ENCODE results near the gene GDA. TPM values are rescaled to one million over a fixed set of nuclear protein-coding genes. Genes with fewer than 3 reads are reported as not detected.

GDA gene
- total RNA-seq, 1 donor from 2014 or later = 1.8 TPM

DNA sequence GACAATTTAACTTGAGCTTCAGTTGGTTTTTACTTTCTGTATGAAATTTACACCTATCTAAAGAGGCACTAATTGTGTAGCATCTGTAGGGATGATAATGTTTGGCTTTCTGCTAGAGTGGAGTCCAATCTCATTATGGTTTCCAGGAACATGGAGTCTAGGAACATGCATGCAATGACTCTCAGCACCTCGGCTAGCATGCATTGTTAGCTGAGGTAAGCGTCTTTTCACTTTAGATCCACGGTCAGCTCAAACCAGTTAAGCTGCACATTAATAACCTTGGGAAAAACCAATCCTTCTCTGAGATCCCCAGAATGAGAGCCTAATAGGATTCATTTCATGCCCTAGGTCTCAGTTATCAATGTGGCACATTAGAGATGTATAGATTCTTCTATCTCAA is 7.8 kb upstream of the GDA start:
- Histone ChIP-seq H3K27me3 (ENCODE audit: control insufficient read depth, insufficient read depth, low read length) (no peaks in the 10 kb centered on the region), H3K36me3 (ENCODE audit: control insufficient read depth, insufficient read depth, low read length) (no peaks in the 10 kb centered on the region), H3K4me3 (ENCODE audit: low read depth, low read length) (no peak overlapping the region)
- DNase-seq (ENCODE audit: low read depth) (no peak), FAIRE-seq (peak; percentile 36)
- TF ChIP-seq, protein P1, sequence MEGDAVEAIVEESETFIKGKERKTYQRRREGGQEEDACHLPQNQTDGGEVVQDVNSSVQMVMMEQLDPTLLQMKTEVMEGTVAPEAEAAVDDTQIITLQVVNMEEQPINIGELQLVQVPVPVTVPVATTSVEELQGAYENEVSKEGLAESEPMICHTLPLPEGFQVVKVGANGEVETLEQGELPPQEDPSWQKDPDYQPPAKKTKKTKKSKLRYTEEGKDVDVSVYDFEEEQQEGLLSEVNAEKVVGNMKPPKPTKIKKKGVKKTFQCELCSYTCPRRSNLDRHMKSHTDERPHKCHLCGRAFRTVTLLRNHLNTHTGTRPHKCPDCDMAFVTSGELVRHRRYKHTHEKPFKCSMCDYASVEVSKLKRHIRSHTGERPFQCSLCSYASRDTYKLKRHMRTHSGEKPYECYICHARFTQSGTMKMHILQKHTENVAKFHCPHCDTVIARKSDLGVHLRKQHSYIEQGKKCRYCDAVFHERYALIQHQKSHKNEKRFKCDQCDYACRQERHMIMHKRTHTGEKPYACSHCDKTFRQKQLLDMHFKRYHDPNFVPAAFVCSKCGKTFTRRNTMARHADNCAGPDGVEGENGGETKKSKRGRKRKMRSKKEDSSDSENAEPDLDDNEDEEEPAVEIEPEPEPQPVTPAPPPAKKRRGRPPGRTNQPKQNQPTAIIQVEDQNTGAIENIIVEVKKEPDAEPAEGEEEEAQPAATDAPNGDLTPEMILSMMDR (IDR thresholded peaks at IDR 0.05; ENCODE audit: insufficient read depth, low read length, severe bottlenecking) = no peak

DNA sequence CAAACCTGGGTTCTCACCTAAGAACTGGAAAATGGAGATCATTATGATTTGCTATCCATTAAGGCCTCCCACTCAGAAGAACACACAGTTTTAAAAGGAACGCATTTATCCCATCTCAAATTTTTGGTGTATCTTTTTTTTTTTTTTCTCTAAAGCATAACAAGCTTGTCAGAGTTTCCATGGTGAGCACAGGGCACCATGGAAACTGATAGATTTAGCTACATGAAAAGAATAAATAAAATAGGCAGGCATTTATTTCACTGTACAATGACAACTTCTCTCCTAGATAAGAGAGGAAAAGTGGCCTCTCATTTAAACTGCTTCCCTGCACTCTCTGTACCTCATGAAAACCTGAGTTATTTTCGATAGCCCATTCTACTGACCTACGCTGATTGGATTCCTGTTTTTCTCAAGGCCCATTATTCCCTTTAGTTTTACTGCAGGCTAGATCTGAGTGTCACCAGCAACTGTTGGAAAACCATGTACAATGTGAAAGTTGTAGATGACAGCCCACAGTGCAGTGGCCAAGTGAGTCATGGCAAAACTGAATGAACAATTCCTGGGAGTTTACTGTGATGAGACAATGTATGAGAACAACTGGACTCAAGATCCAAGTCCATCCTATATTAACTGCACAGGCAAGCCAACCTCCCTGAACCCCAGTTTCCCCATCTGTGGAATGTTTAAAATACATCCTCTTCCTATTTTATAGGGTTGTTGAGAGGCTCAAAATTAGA is 4.3 kb upstream of the GDA start:
- Histone ChIP-seq H3K4me3 (ENCODE audit: low read depth, low read length) (no peak overlapping the region), H3K27me3 (ENCODE audit: control insufficient read depth, insufficient read depth, low read length) (peaks cover 3% of the 10 kb centered on the region), H3K36me3 (ENCODE audit: control insufficient read depth, insufficient read depth, low read length) (no peaks in the 10 kb centered on the region)
- no peak for FAIRE-seq
- peak; percentile 38 for DNase-seq (ENCODE audit: low read depth)
- TF ChIP-seq, protein P1 (IDR thresholded peaks at IDR 0.05; ENCODE audit: insufficient read depth, low read length, severe bottlenecking) = no peak

DNA sequence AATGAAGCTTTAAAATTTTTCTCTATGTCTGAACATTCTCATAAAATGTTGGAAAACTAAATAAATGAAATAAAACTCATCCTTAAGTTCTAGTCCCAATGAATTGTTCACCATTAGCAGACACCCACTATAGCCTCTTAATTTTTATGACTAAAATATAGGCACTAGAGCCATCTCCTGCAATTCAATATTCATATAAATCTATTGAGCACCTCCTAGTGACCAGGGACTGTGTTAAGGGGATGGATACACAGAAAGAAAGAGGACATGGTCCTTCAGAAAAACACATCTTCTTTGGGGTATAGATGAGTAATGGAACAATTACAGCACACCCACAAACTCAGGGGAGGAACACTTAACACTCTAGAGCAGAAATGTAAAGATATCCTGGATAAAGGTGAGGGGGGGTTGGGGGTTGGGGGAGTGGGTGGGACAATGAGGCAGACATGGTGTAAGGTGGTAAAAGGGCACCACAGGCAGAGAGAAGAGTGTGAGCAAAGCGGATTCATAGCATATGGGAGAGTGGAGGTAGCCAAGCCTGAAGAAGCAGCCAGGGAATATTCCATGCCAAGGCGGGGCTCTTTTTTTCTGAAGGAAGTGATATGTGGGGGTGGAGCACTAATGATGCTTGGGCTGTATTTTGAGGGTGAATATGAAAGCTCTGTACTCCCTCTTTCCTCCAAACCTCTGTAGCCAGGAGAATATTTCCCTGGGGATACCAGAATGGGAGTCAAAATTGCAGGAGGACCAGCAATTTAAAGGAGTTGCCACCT is 3.3 kb upstream of the GDA start:
- TF ChIP-seq, protein P1 (IDR thresholded peaks at IDR 0.05; ENCODE audit: insufficient read depth, low read length, severe bottlenecking) = no peak

DNA sequence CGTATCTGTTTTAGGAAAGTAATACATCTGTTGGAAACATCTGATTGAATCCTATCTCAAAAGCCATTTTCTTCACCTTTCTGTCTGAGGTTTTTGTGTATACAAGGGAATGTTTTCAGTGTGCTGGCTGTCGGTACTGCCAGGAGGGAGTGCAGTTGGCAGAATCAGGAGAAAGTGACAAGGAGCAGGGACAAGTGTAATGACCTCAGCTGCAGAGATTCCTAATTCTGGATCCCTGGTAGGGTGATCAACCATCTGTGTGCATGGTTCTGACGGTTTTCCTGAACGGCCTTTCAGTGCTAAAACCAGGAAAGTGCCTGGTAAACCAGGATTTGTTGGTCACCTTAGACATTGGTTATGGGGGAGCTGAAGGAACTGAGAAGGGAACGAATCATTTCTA is 1.6 kb upstream of the GDA start:
- DNase-seq (ENCODE audit: low read depth) (no peak), FAIRE-seq (no peak)
- Histone ChIP-seq H3K4me3 (ENCODE audit: low read depth, low read length) (no peak overlapping the region), H3K36me3 (ENCODE audit: control insufficient read depth, insufficient read depth, low read length) (no peaks in the 10 kb centered on the region), H3K27me3 (ENCODE audit: control insufficient read depth, insufficient read depth, low read length) (peaks cover 5% of the 10 kb centered on the region)
- TF ChIP-seq, protein P1 (IDR thresholded peaks at IDR 0.05; ENCODE audit: insufficient read depth, low read length, severe bottlenecking) = no peak

More for the DNA sequence above, 3.3 kb upstream of the GDA start:
- DNase-seq (ENCODE audit: low read depth) (no peak), FAIRE-seq (no peak)
- H3K27me3 ChIP-seq (ENCODE audit: control insufficient read depth, insufficient read depth, low read length) = peaks cover 5% of the 10 kb centered on the region
- H3K4me3 ChIP-seq (ENCODE audit: low read depth, low read length) = no peak overlapping the region
- no peaks in the 10 kb centered on the region for H3K36me3 ChIP-seq (ENCODE audit: control insufficient read depth, insufficient read depth, low read length)

DNA sequence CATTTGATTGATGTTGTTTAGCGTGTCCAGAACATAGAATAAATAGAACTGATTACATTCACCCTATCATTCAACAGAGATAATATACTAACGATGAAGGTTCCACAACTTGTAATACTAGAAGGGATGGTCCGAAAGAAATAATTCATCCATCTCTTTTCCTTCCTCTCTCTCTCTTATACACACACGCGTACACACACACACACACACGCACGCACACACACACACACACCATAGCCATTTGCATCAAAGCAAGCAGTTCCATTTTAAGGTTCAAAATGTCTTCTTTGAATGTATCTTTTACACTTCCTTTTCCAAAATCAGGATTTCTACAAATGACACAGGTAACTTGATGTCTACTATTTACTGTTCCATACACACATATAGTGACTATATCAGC is 887 bp downstream of the GDA start:
- peaks cover 5% of the 10 kb centered on the region for H3K27me3 ChIP-seq (ENCODE audit: control insufficient read depth, insufficient read depth, low read length)
- FAIRE-seq (no peak), DNase-seq (ENCODE audit: low read depth) (no peak)
- H3K36me3 ChIP-seq (ENCODE audit: control insufficient read depth, insufficient read depth, low read length) = no peaks in the 10 kb centered on the region
- TF ChIP-seq, protein P1 (IDR thresholded peaks at IDR 0.05; ENCODE audit: insufficient read depth, low read length, severe bottlenecking) = no peak
- no peak overlapping the region for H3K4me3 ChIP-seq (ENCODE audit: low read depth, low read length)

Data from bronchial epithelial cell (primary cell).